Endometrial microvascular endothelial cells (primary cell): ENCODE measurements around the gene ABITRAM. TPM values are rescaled to one million over a fixed set of nuclear protein-coding genes. Genes with fewer than 3 reads are reported as not detected.
"Not testable (repeated sequence)": the region's sequence is repeated elsewhere in the genome, so short reads cannot be mapped to it uniquely, and the experiment has no call there.

Source experiments
- in situ Hi-C: cut with HindIII; loops from 2 replicates; pipeline ENCODE4 v1.10.0; 2017; ENCODE audit warnings: low sequenced_read_pairs, low pct_unique_long_range_greater_than_20kb; ENCODE audit errors: inconsistent ontology term
- total RNA-seq: library from RNA; depleted of rRNA; stranded (reverse); fragments of >200 nt; gene quantifications from one replicate; pipeline ENCODE4 v1.2.3, GENCODE V29; 2015; ENCODE audit errors: inconsistent ontology term

Gene ABITRAM
- 12.0 TPM for total RNA-seq

GRCh38 chr9:108934323-108934893 is at the start of gene ABITRAM:
Gene ABITRAM (plus strand): TSS chr9:108934400. CDS start chr9:108934487, 87 bp downstream.
- in situ Hi-C loops, result no loop called here

DNA sequence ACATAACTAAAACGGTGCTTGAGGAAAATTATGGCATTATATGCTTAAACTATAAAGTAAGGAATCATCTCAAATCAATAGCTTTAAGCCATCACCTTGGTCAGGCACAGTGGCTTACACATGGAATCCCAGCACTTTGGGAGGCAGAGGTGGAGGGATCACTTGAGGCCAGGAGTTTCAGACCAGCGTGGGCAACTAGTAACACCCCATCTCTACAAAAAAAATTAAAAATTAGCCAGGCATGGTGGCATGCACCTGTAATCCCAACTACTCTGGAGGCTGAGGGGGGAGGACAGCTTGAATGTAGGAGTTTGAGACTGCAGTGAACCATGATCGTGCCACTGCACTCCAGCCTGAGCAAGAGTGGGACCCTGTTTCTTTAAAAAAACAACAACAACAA is 49.5 kb upstream of the ABITRAM start:
- in situ Hi-C loops, result no loop called here

DNA sequence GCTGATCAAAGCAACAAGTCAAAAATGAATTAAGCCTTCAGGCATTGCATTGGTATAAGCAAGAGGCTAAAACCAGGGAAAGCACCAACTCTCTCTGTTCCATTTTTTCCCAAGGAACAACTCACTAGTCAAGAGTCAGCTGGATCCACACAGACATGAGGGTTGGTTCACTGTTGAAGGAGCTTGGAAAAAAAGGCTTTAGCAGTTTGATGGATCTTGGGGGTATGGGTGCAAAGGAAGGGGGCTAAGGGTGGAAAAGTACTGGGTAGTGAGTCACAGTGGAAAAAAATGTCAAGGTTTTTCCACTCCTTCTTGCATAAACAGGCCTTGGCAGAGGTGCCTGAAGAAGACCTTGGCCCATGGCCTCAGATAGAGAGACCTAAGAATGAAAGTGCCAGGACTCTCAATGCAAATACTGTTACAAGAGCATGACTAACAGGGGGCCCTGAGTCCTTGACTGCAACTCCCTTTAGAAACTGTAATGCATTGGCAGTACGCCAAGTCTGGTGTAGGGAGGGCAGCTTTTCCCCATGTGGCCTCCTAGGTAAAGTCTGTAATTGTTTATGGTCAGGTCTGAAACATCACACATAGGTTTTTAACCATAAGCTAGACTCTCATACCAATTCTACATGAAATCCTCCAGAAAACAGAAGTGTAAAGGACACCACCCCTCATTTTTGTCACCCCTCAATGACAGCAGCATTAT is 48.4 kb upstream of the ABITRAM start:
- in situ Hi-C loops, result no loop called here

DNA sequence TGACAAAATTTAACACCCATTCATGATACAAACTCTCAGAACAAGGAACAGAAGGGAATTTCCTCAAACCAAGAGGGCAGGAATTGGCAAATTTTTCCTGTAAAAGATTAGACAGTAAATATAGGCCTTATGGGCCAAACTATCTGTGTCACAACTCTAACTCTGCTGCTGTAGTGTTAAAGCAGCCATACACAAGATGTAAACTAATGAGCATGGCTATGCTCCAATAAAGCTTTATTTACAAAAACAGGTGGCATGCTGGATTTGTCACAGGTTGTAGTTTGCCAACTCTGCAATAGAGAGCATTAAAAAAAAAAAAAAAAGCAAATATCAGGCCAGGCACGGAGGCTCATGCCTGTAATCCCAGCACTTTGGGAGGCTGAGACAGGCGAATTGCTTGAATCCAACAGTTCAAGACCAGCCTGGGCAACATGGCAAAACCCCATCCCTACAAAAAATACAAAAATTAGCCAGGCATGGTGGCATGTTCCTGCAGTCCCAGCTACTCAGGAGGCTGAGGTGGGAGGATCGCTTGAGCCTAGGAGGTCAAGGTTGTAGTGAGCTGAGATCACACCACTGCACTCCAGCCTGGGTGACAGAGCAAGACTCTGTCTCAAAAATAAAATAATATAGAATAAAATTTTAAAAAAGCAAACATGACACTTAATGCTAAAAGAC is 47.5 kb upstream of the ABITRAM start:
- in situ Hi-C loops, result not testable (repeated sequence)

DNA sequence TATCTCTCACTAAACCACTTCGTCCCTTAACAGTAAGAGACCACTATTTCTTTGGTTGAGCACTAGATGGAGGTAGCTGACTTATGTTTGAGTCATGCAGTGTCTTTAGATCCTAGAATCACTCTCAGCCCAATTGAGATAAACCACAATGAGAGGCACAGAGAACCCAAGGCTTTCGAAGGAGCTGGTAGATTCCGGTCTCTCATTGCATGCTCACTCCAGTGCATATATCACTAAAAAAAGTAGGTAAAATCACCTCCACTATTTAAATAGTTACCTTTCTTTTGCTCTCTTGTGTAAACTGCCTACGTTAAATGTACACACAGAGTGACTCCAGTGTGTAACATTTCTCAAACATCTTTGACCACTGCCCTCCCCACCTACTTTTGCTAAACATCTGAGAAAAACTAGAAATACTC is 44.5 kb upstream of the ABITRAM start:
- in situ Hi-C loops, result no loop called here

- in situ Hi-C loops, result no loop called here
These were observed 39.8 kb upstream of the ABITRAM start for GRCh38 chr9:108894225-108894997.

- in situ Hi-C loops, result no loop called here
These were observed 36.7 kb upstream of the ABITRAM start for GRCh38 chr9:108897324-108898096.

DNA sequence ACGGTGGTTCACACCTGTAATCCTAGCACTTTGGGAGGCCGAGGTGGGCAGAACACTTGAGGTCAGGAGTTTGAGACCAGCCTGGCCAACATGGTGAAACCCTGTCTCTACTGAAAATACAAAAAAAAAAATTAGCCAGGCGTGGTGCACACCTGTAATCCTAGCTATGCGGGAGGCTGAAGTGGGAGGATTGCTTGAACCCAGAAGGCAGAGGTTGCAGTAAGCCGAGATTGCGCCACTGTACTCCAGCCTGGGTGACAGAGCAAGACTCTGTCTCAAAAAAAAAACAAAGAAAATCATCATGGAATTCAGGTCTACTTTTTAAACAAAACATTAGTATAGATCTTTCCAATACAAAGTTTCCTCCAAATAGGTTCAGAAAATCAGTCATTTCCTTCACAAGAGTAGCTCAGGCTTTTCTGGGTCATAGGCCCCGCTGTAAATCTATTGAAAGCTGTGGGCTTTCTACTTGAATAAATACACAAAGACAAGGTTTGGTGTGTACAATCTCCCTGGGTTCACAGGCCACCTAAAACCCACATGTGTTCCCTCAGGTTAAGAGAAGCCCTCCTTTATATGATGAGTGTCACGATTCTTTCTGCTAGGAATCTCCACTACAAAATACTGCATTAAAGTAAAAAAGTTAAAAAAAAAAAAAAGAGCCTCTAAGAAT is 35.0 kb upstream of the ABITRAM start:
- in situ Hi-C loops, result not testable (repeated sequence)

GRCh38 chr9:108900176-108900575 is 34.0 kb upstream of the ABITRAM start:
- in situ Hi-C loops, result no loop called here

DNA sequence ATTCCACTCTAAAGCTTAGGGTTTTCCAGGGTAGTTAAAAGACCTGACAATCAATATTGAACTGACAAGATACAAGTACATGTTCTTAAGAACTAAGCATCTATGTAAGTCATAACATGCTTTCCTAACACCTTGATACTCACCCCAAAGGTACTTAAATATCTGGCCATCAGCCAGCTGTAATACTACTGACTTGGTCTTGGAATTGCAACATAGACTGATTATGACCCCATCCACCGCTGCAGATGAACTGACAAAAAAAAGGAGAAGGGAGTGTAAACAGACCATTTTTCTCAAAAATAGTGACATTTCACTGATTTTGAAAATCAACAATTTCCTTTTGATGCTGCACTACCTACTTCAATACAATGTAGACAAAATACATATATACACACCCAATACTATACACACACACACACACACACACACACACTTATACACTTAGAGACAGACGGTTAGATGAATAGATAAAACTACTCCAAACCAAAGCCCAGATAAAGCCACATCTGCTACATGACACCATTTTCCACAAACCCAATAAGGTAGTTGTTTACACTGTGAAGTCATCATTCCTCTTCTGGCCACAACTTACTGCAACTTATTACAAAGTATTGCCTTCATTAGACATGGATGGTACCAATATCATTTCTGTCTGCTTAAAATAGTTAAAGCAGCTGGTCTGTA is 30.6 kb upstream of the ABITRAM start:
- in situ Hi-C loops, result no loop called here

DNA sequence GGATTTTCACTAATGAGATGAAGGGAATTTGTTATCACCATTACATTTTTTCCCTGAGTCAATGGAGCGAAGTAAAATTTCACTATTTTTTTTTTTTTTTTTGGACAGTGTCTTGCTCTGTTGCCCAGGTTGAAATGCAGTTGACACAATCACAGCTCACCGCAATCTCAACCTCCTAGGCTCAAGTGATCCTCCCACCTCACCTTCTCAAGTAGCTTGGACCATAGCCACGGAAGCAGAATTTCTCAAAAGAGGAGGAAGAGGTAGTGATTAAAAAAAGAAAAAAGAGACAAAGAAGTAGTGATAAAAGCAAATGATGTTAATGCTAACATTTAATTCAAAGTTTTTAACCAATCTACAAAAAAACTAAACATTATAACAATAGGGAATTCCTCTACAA is 30.0 kb upstream of the ABITRAM start:
- in situ Hi-C loops, result no loop called here

DNA sequence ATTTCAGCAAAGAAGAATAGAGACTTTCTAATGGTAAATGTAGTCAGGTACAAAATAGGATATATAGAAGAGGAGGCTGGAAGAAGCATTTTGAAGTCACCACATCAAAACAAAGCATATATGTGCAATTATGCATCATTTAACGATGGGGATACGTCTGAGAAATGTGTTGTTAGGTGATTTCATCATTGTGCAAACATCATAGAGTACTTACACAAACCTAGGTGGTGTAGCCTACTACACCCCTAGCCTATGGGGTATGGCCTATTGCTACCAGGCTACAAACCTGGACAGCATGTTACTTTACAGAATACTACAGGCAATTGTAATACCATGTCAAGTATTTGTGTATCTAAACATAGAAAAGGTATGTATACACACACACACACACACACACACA is 28.7 kb upstream of the ABITRAM start:
- in situ Hi-C loops, result no loop called here

- in situ Hi-C loops, result no loop called here
These were observed 23.8 kb upstream of the ABITRAM start for GRCh38 chr9:108910402-108910801.

DNA sequence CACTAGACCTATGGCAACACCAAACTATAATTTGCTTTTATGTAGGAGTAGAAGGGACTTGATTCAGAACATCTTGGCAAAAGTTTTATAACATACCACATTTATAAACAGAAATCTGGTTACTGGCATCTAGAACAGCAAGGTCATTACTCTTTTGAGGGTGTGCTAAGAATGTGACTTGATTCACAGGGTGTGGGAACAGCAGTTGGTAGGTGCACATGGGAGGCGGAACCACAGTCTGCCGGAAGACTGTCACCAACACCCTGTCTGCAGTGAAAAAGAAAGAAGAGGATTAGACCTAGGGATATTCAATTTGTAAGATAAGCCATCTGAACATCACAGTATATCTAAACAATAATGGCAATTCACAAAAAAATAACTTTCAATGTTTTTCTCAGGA is 23.3 kb upstream of the ABITRAM start:
- in situ Hi-C loops, result no loop called here

- in situ Hi-C loops, result no loop called here
These were observed 22.4 kb upstream of the ABITRAM start for GRCh38 chr9:108911820-108912219.

DNA sequence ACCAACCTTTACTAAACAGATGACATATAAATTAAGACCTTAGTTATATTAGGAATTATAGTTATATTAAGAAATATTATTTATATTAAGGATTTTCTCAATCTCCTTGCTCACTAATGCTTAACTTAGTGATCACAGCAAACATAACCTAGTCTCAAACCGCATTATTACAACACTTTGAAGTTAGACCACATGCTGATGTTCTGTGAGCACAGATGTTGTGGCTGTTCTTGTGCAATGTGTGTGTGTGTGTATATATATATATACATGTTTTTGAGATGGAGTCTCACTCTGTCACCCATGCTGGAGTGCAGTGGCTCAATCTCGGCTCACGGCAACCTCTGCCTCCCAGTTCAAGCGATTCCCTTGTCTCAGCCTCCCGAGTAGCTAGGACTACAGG is 20.8 kb upstream of the ABITRAM start:
- in situ Hi-C loops, result no loop called here

DNA sequence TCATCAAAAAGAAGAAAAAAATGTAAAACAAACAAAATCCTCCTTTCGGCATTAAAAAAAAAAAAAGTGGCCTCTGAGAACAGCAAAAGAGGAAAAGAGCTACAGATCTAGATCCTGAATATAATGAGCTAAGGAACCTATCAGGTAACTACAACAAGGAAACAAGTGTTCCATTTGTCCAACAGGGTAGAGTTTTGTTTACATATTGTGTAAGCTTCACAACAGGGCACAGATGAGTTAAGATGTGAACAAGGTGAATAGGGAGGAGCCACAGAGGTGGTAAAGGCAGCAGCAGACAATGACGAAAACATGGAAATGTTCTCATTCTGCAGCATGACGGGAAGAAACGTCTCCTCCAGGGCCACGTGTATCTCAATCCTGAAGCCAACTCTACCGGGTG is 14.7 kb upstream of the ABITRAM start:
- in situ Hi-C loops, result no loop called here

DNA sequence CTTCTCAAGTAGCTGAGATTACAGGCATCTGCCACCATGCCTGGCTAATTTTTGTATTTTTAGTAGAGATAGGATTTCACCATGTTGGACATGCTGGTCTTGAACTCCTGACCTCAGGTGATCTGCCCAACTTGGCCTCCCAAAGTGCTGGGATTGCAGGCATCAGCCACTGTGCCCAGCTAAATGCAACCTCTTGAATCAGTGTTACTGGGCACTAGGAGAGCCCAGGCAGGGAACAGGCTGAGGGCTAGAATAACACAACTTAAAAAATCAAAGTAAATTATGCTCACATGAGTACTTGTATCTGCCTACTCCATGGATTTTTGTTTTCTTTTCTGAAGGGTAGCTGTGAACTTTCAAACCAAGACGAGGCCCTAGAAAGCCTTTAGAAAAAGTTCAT is 13.8 kb upstream of the ABITRAM start:
- in situ Hi-C loops, result not testable (repeated sequence)
